ENCODE measurements around the gene FBLL1. TPM values are rescaled to one million over a fixed set of nuclear protein-coding genes. Genes with fewer than 3 reads are reported as not detected.

The FBLL1 gene
- total and polyA plus RNA-seq, 2 donors (not counting 3 experiments of a cell fraction or from before 2014, with no cell fraction given): 0.44 to 2.5 TPM

- intact Hi-C loops (cut with micrococcal nuclease): loop anchor here (5.0 kb wide), 1 partner anchor 43 kb away; no protein-coding TSS in a partner anchor
- no peak for FAIRE-seq
Measured at GRCh38 chr5:168513861-168514428, 15.2 kb upstream of the FBLL1 start.

More at GRCh38 chr5:168513861-168514428, 15.2 kb upstream of the FBLL1 start:
- no peaks in the 10 kb centered on the region for H3K9me3 ChIP-seq (replicated peaks; ENCODE audit: control insufficient read depth, insufficient read depth, low read length)
- TF ChIP-seq MAX (IDR thresholded peaks at IDR 0.05; ENCODE audit: insufficient read depth, insufficient read length) (no peak), EZH2 (IDR thresholded peaks at IDR 0.05; ENCODE audit: borderline replicate concordance, low read depth, low read length, severe bottlenecking) (no peak), MYC (IDR thresholded peaks at IDR 0.05; ENCODE audit: low read depth, low read length) (no peak), POLR2AphosphoS5 (IDR thresholded peaks at IDR 0.05; ENCODE audit: insufficient read depth, low read depth, low read length) (no peak), JUN (IDR thresholded peaks at IDR 0.05; ENCODE audit: borderline replicate concordance, insufficient read depth, insufficient read length, low read depth) (no peak), POLR2A (IDR thresholded peaks at IDR 0.05; ENCODE audit: low read depth, low read length) (no peak), CTCF (IDR thresholded peaks at IDR 0.05; ENCODE audit: extremely low read depth in 1 of 2, insufficient read depth in 1 of 2, low read depth in 1 of 2, low read length in 2 of 2) (no peak), FOS (IDR thresholded peaks at IDR 0.05; ENCODE audit: borderline replicate concordance, insufficient read depth, low read length) (no peak), GATA2 (IDR thresholded peaks at IDR 0.05; ENCODE audit: insufficient read depth, insufficient read length, low read depth, low read length) (no peak)
- POLR2A ChIA-PET: no interaction called here
- H3K79me2 ChIP-seq (ENCODE audit: control insufficient read depth, insufficient read depth, low read length): no peaks in the 10 kb centered on the region
- no TSS peak for BruUV-seq (replicated peaks)
- H3K36me3 ChIP-seq (ENCODE audit: control insufficient read depth in 2 of 2, extremely low read depth in 1 of 2, insufficient read depth in 2 of 2, low read length in 2 of 2): peaks cover 27 to 44% of the 10 kb centered on the region in 2 experiments
- peaks cover 4% of the 10 kb centered on the region for H4K20me1 ChIP-seq (replicated peaks; ENCODE audit: control insufficient read depth, extremely low read depth, insufficient read depth, low read length)
- dilution Hi-C loops (cut with MboI; ENCODE audit: extremely low pct_ligation_motif_present, low sequenced_read_pairs): no loop called here
- no peak overlapping the region for H3K4me3 ChIP-seq (replicated peaks in 1 of 3; ENCODE audit: insufficient read depth in 1 of 3, low read depth in 1 of 3, low read length in 3 of 3)
- H3K27ac ChIP-seq (ENCODE audit: insufficient read depth, low read depth, low read length): no peak overlapping the region
- H3K9ac ChIP-seq (replicated peaks; ENCODE audit: extremely low read depth, insufficient read depth, low read length): no peak overlapping the region
- no peaks in the 10 kb centered on the region for H3K27me3 ChIP-seq (ENCODE audit: control insufficient read depth in 2 of 2, insufficient read depth in 2 of 2, low read length in 2 of 2)
- no peak for DNase-seq (ENCODE audit: low read depth, low spot score)
- H3K4me2 ChIP-seq (ENCODE audit: insufficient read depth, low read length): no peak overlapping the region
- CTCF ChIA-PET: no interaction called here
- H2AFZ ChIP-seq (ENCODE audit: low read depth, low read length): no peak overlapping the region
- H3K9me1 ChIP-seq (replicated peaks; ENCODE audit: control insufficient read depth, extremely low read depth, insufficient read depth, low read length): no peaks in the 10 kb centered on the region
- H3K4me1 ChIP-seq (ENCODE audit: control insufficient read depth, extremely low read depth, insufficient read depth, low read length): no peaks in the 10 kb centered on the region
